Uterus (tissue), 4 donors: ENCODE data around the gene AAGAB. TPM values are rescaled to one million over a fixed set of nuclear protein-coding genes. Genes with fewer than 3 reads are reported as not detected.

Experiments used
- DNase-seq, 2 donors: peaks; one replicate each; pipeline ENCODE4 v3.0.0-alpha.2; 2019 to 2020
- H3K27ac ChIP-seq, 2 donors: fragments of 200-600 bp; sonication (generic); 1 replicate in 1 of 2; 2 replicates in 1 of 2; pipeline ENCODE4 v1.5.1; 2016 to 2018
- H3K27me3 ChIP-seq, 2 donors: fragments of 200-600 bp; sonication (generic); one replicate each; pipeline ENCODE4 v1.5.1; 2018 to 2019; ENCODE audit warnings: control low read depth in 1 of 2
- H3K36me3 ChIP-seq, 2 donors: fragments of 200-600 bp; sonication (generic); one replicate each; pipeline ENCODE4 v1.5.1; 2019; ENCODE audit warnings: control low read depth in 1 of 2
- H3K4me1 ChIP-seq, 2 donors: fragments of 200-600 bp; sonication (generic); one replicate each; pipeline ENCODE4 v1.5.1; 2018 to 2019; ENCODE audit warnings: control low read depth in 1 of 2
- H3K4me3 ChIP-seq, 2 donors: fragments of 200-600 bp; sonication (generic); 1 replicate in 1 of 2; 2 replicates in 1 of 2; pipeline ENCODE4 v1.5.1; 2018 to 2019; ENCODE audit warnings: mild to moderate bottlenecking in 1 of 2
- H3K9me3 ChIP-seq, 2 donors: fragments of 200-600 bp; sonication (generic); one replicate each; pipeline ENCODE4 v1.5.1; 2019; ENCODE audit warnings: control low read depth in 1 of 2
- CTCF ChIP-seq, 4 experiments: fragments of 200-600 bp in 2 of 4; fragments of 450-650 bp in 2 of 4; sonication (generic) in 2 of 4; IDR thresholded peaks; one replicate each; pipeline ENCODE4 v1.5.1; 2016 to 2019; ENCODE audit warnings: antibody characterized with exemption in 4 of 4, mild to moderate bottlenecking in 2 of 4, moderate library complexity in 1 of 4
- POLR2A ChIP-seq, 2 donors: fragments of 450-650 bp; IDR thresholded peaks; one replicate each; pipeline ENCODE4 v1.6.1; 2016; ENCODE audit warnings: antibody characterized with exemption in 2 of 2, mild to moderate bottlenecking in 1 of 2, moderate library complexity in 1 of 2
- intact Hi-C: fragments of 100-400 bp; cut with DNase I; formaldehyde crosslinking; loops from one replicate; pipeline ENCODE4 v1.15.1; 2023; ENCODE audit warnings: low total_unique reads
- total RNA-seq, 4 donors: library from RNA; depleted of rRNA in 3 of 4; stranded (reverse); fragments of >200 nt in 3 of 4; gene quantifications; one replicate each; pipeline versions ENCODE4 v1.1.0 to v1.2.4, GENCODE V29; 2014 to 2023
- donor health status: DM: yes; HTN: yes; CAD: no.

AAGAB gene
- total RNA-seq, 4 donors from 2014 or later = 25.5 to 44.8 (median 39.4) TPM

DNA sequence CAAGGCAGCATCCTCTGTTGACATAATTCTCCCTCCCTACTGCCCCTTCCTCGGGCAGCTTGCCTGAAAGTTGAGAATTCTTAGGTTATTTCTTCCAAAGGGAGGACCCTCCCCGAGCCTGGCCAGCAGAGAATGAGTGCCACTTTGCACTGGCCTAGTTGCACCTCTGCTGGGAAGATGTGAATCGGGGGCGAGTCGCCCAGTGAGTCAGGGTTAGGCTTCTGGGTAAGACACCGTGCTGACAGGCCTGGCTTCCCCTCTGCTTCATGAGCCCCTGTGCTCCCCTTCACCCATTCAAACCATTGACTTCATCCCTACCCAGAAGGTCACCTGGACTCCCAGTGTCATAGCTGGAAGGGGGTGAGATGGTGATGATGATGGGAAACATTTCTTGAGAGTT, 82.3 kb downstream of the AAGAB start:
- no peak for TF ChIP-seq POLR2A (IDR thresholded peaks at IDR 0.05)
- TF ChIP-seq CTCF (IDR thresholded peaks at IDR 0.05) = no peak
- Histone ChIP-seq H3K4me1 (peaks cover 0 to 5% of the 10 kb centered on the region in 2 donors), H3K36me3 (no peaks in the 10 kb centered on the region), H3K9me3 (no peaks in the 10 kb centered on the region), H3K27ac (no peak overlapping the region), H3K4me3 (no peak overlapping the region), H3K27me3 (no peaks in the 10 kb centered on the region)
- DNase-seq = no peak
- intact Hi-C loops = no loop called here

GRCh38 chr15:67171471-67171870, 83.0 kb downstream of the AAGAB start:
- no peak for DNase-seq
- TF ChIP-seq CTCF (IDR thresholded peaks at IDR 0.05) = no peak
- no peak for TF ChIP-seq POLR2A (IDR thresholded peaks at IDR 0.05)
- H3K27me3 ChIP-seq = no peaks in the 10 kb centered on the region
- H3K9me3 ChIP-seq = no peaks in the 10 kb centered on the region
- H3K4me3 ChIP-seq = no peak overlapping the region
- peaks cover 0 to 5% of the 10 kb centered on the region in 2 donors for H3K4me1 ChIP-seq
- no peak overlapping the region for H3K27ac ChIP-seq
- intact Hi-C loops = no loop called here
- H3K36me3 ChIP-seq = no peaks in the 10 kb centered on the region

DNA sequence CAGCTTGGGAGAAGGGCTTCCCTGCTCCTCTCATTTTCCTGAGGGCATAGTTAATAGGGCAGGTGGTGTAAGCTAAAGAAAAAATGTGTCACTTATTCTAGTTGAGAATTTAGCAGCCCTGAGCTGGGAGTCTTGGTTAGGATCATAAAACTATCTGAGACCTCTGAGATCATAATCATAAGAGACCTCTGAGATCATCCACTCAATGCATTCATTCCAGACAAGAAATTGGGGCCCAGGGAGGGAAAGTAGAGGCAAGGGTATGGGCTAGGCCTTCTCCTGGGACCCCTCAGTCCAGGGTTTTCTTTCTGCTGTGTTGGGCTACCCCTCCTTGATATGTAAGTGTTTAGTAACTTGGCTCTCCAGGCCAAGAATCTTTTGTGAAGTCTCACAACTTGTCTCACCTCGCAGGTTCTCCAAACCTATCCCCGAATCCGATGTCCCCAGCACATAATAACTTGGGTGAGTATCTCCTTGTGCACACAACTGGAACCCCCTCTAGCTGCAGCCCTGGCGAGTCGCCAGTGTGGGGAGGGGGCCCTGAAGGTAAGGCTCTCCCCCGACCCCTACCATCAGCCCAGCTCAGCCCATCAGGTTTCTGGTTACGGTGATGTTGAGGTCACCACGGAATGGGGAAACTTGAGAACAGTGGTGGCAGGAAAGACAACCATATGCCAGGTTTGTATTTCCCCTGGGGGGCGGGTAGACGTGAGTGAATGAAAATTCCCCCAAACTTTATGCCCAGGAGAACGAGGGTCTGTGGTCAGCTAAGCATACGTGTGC, 84.1 kb downstream of the AAGAB start:
- TF ChIP-seq CTCF (IDR thresholded peaks at IDR 0.05) (no peak), POLR2A (IDR thresholded peaks at IDR 0.05) (no peak)
- Histone ChIP-seq H3K9me3 (no peaks in the 10 kb centered on the region), H3K4me3 (no peak overlapping the region), H3K27ac (no peak overlapping the region), H3K27me3 (no peaks in the 10 kb centered on the region), H3K4me1 (peaks cover 0 to 5% of the 10 kb centered on the region in 2 donors), H3K36me3 (no peaks in the 10 kb centered on the region)
- DNase-seq = no peak
- intact Hi-C loops = no loop called here

GRCh38 chr15:67168694-67169093, 85.8 kb downstream of the AAGAB start:
- intact Hi-C loops = no loop called here
- H3K9me3 ChIP-seq = no peaks in the 10 kb centered on the region
- H3K27ac ChIP-seq = peak overlapping the region; percentile 17 to 24
- H3K4me3 ChIP-seq = no peak overlapping the region
- H3K4me1 ChIP-seq = peaks cover 0 to 5% of the 10 kb centered on the region in 2 donors
- no peaks in the 10 kb centered on the region for H3K36me3 ChIP-seq
- TF ChIP-seq CTCF (IDR thresholded peaks at IDR 0.05) (no peak), POLR2A (IDR thresholded peaks at IDR 0.05) (no peak)
- DNase-seq = no peak
- no peaks in the 10 kb centered on the region for H3K27me3 ChIP-seq

- DNase-seq = no peak
- H3K4me3 ChIP-seq = no peak overlapping the region
- TF ChIP-seq CTCF (IDR thresholded peaks at IDR 0.05) (no peak), POLR2A (IDR thresholded peaks at IDR 0.05) (no peak)
- intact Hi-C loops = no loop called here
- no peaks in the 10 kb centered on the region for H3K36me3 ChIP-seq
- H3K9me3 ChIP-seq = no peaks in the 10 kb centered on the region
- no peaks in the 10 kb centered on the region for H3K27me3 ChIP-seq
- peaks cover 0 to 5% of the 10 kb centered on the region in 2 donors for H3K4me1 ChIP-seq
- H3K27ac ChIP-seq = peak overlapping the region in 1 of 2 donors; percentile 31
Measured at GRCh38 chr15:67167091-67167490, 87.4 kb downstream of the AAGAB start.
